Natural killer cell (primary cell): Measurements from ENCODE around the gene DNPH1. TPM values are rescaled to one million over a fixed set of nuclear protein-coding genes. Genes with fewer than 3 reads are reported as not detected.

Source experiments
- ATAC-seq, 3 donors: fragments of 150-1000 bp in 2 of 3; fragments of 200-7000 bp in 1 of 3; cut with Tn5 transposase; 1 replicate in 1 of 3; 2 replicates in 2 of 3; pipeline ENCODE4 v1.10.0; 2021; ENCODE audit warnings: mild to moderate bottlenecking in 2 of 3, moderate library complexity in 2 of 3
- DNase-seq, 2 donors: peaks; one replicate each; pipeline versions ENCODE4 v3.0.0 to v3.0.0-alpha.2; 2013 to 2021; ENCODE audit warnings: mixed read lengths in 1 of 2
- H3K27ac ChIP-seq: one replicate; pipeline ENCODE4 v1.5.1; 2013; ENCODE audit warnings: mild to moderate bottlenecking, low read length
- H3K27me3 ChIP-seq: one replicate; pipeline ENCODE4 v1.6.1; 2013; ENCODE audit warnings: low read length; ENCODE audit not compliant: control insufficient read depth, insufficient read depth
- H3K36me3 ChIP-seq: one replicate; pipeline ENCODE4 v1.6.1; 2013; ENCODE audit warnings: low read length; ENCODE audit not compliant: control insufficient read depth, insufficient read depth
- H3K4me1 ChIP-seq: one replicate; pipeline ENCODE4 v1.6.1; 2013; ENCODE audit warnings: low read length; ENCODE audit not compliant: control insufficient read depth, insufficient read depth
- H3K4me3 ChIP-seq: one replicate; pipeline ENCODE4 v1.5.1; 2013; ENCODE audit warnings: low read length
- H3K9me3 ChIP-seq: one replicate; pipeline ENCODE4 v1.6.1; 2013; ENCODE audit warnings: low read length; ENCODE audit not compliant: control insufficient read depth, insufficient read depth
- H3K27ac Mint-ChIP-seq, 2 donors: one replicate each; pipeline ENCODE4 v1.8.0; 2022; ENCODE audit warnings: mild to moderate bottlenecking in 2 of 2, mixed read lengths in 2 of 2, moderate library complexity in 1 of 2
- H3K27me3 Mint-ChIP-seq, 2 donors: one replicate each; pipeline ENCODE4 v1.8.0; 2022; ENCODE audit warnings: low read depth in 2 of 2, mixed read lengths in 2 of 2
- H3K36me3 Mint-ChIP-seq: one replicate; pipeline ENCODE4 v1.8.0; 2022; ENCODE audit warnings: mixed read lengths
- H3K4me1 Mint-ChIP-seq, 2 donors: one replicate each; pipeline ENCODE4 v1.8.0; 2022; ENCODE audit warnings: mixed read lengths in 2 of 2
- H3K4me3 Mint-ChIP-seq: one replicate; pipeline ENCODE4 v1.8.0; 2022; ENCODE audit warnings: mild to moderate bottlenecking, moderate library complexity, mixed read lengths
- H3K9me3 Mint-ChIP-seq, 2 donors: one replicate each; pipeline ENCODE4 v1.8.0; 2022; ENCODE audit warnings: mixed read lengths in 2 of 2
- CTCF ChIP-seq: fragments of 200-600 bp; IDR thresholded peaks from one replicate; pipeline ENCODE4 v1.8.0; 2022; ENCODE audit warnings: antibody characterized with exemption
- WGBS: methylation state at CpG from one replicate; pipeline ENCODE4 v1.1.7; 2013; ENCODE audit warnings: missing lambda C conversion rate; ENCODE audit not compliant: insufficient coverage; 5-methylcytosine and 5-hydroxymethylcytosine counted together
- intact Hi-C: fragments of 100-400 bp; cut with micrococcal nuclease; formaldehyde crosslinking; loops from one replicate; pipeline ENCODE4 v1.14.2; 2022
- total RNA-seq, 4 donors: library from RNA; stranded (reverse); fragments of 120-200 nt in 1 of 4; gene quantifications; one replicate each; pipeline versions ENCODE4 v1.2.3 to v1.2.4, GENCODE V29; 2013 to 2022

DNPH1 gene
- total RNA-seq, 3 donors from 2014 or later (not counting 1 experiment from before 2014, with no cell fraction given) = 6.1 to 10.2 (median 8.0) TPM

- no peaks in the 10 kb centered on the region for H3K36me3 ChIP-seq
- 6% methylated on average over 65 of the region's 65 CpGs for WGBS
- Mint-ChIP-seq H3K36me3 (no peaks in the 10 kb centered on the region), H3K27me3 (peaks cover 23 to 29% of the 10 kb centered on the region in 2 donors), H3K4me1 (peaks cover 10 to 32% of the 10 kb centered on the region in 2 donors), H3K27ac (no peak overlapping the region), H3K4me3 (peak overlapping the region; percentile 75), H3K9me3 (no peaks in the 10 kb centered on the region)
- H3K4me3 ChIP-seq = peak overlapping the region; percentile 24
- peak in 2 of 3 donors; percentile 45 to 52 for ATAC-seq
- H3K9me3 ChIP-seq = no peaks in the 10 kb centered on the region
- peak in 1 of 2 donors; percentile 50 for DNase-seq
- intact Hi-C loops = no loop called here
- peaks cover 25% of the 10 kb centered on the region for H3K4me1 ChIP-seq
- H3K27me3 ChIP-seq = peaks cover 20% of the 10 kb centered on the region
- no peak for TF ChIP-seq CTCF
- no peak overlapping the region for H3K27ac ChIP-seq
These were observed 45.8 kb upstream of the DNPH1 start for GRCh38 chr6:43274916-43275597.

DNA sequence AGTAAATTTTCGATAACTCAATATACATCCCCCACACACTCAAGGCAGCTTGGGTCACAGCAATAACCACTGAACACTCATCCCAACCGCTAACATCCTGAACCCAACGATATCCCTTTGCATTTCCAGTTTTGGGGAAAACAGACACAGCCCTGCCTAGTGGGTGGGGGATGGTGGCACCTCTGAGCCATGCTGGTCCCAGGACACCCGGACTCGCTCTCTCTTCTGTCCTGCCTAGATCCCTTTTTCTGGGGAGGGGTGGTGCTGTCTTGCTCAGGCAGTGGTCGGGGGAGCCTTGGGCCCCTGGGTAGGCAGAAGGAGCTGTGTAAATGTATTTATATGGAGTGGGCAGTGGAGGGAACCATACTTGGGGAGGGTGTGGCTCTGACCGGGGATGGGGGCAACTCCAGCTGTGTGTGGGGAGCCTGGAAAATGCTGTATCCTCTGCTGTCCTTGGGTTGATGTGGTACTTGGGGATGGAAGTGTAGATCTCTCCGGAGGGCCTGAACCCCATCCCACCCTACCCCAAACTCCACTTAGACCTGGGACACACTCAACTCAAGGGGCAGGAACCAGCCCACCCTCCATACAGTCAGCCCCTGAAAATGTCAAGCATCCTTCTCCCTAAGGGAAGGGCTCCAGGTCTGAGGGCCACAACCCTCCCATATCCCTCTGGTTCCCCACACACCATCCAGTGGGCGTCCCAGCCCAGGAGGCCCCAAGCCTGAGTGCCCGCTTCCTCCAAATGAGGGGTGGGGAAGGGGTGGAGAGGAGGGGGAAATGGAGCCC is 45.0 kb upstream of the DNPH1 start:
- H3K4me1 Mint-ChIP-seq = peaks cover 10 to 36% of the 10 kb centered on the region in 2 donors
- no peak for ATAC-seq
- WGBS = 76% methylated on average over 7 of the region's 10 CpGs
- H3K36me3 ChIP-seq = no peaks in the 10 kb centered on the region
- H3K4me3 Mint-ChIP-seq = peak overlapping the region; percentile 75
- no peak overlapping the region for H3K27ac ChIP-seq
- H3K27me3 Mint-ChIP-seq = peaks cover 23 to 32% of the 10 kb centered on the region in 2 donors
- H3K36me3 Mint-ChIP-seq = no peaks in the 10 kb centered on the region
- peaks cover 32% of the 10 kb centered on the region for H3K4me1 ChIP-seq
- intact Hi-C loops = no loop called here
- no peaks in the 10 kb centered on the region for H3K9me3 ChIP-seq
- H3K4me3 ChIP-seq = no peak overlapping the region
- no peaks in the 10 kb centered on the region for H3K9me3 Mint-ChIP-seq
- H3K27ac Mint-ChIP-seq = no peak overlapping the region
- H3K27me3 ChIP-seq = peaks cover 23% of the 10 kb centered on the region
- DNase-seq = no peak
- TF ChIP-seq CTCF = no peak

DNA sequence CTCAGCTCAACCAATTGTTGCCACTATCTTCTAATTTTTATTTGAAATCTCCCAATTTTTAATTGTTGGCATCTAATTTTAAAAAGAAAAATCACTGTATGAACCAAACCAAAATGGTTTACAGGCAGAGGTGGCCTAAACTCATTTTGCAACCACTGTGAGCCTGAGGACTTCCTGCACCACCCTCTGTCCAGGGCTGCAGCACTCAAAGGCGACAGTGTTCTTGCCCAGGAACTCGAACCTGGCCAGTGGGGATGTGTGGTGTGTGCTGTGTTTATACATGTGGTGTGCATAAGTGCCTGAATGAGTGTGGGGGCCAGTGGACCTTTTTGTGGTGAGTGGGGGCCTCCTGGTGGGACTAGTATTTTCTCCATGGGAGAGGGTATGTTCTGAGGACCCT is 44.4 kb upstream of the DNPH1 start:
- H3K9me3 Mint-ChIP-seq = no peaks in the 10 kb centered on the region
- intact Hi-C loops = no loop called here
- peaks cover 28% of the 10 kb centered on the region for H3K27me3 ChIP-seq
- H3K36me3 ChIP-seq = no peaks in the 10 kb centered on the region
- H3K4me3 Mint-ChIP-seq = peak overlapping the region; percentile 22
- ATAC-seq (no peak), DNase-seq (no peak)
- H3K4me1 Mint-ChIP-seq = peaks cover 16 to 42% of the 10 kb centered on the region in 2 donors
- peaks cover 37% of the 10 kb centered on the region for H3K4me1 ChIP-seq
- H3K36me3 Mint-ChIP-seq = no peaks in the 10 kb centered on the region
- H3K27ac ChIP-seq = no peak overlapping the region
- H3K27me3 Mint-ChIP-seq = peaks cover 28 to 37% of the 10 kb centered on the region in 2 donors
- no peaks in the 10 kb centered on the region for H3K9me3 ChIP-seq
- WGBS = 43% methylated on average over 2 of the region's 2 CpGs
- no peak for TF ChIP-seq CTCF
- H3K4me3 ChIP-seq = no peak overlapping the region
- no peak overlapping the region for H3K27ac Mint-ChIP-seq
